ENCODE results near the gene GXYLT2.

GXYLT2 gene

GRCh38 chr3:72904163-72904562 lies 16.3 kb downstream of the GXYLT2 start:
- DNase-seq (ENCODE audit: low read depth): no peak
- H3K4me3 ChIP-seq (ENCODE audit: low read length): no peak overlapping the region
- TF ChIP-seq CTCF (conservative IDR thresholded peaks at IDR 0.05; ENCODE audit: low read length): no peak

DNA sequence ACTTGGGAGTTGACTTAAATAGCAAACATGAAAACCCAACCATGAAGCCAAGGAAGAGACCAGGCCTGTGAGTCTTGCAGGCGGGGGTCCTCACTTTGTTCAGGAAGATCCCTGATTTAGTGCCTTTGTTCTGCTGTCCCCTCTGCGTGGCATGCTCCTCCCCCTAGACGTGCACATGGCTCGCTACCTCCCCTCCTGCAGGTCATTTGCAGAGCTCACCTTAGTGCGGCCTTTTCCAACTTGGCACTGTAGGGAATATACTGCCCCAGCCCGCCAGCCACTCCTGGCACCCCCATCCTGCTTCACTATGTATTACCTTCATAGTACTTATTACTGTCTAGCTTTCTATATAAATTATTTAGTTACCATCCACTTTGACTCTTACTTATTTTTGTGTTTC lies 18.3 kb downstream of the GXYLT2 start:
- no peak overlapping the region for H3K4me3 ChIP-seq (ENCODE audit: low read length)
- no peak for TF ChIP-seq CTCF (conservative IDR thresholded peaks at IDR 0.05; ENCODE audit: low read length)
- DNase-seq (ENCODE audit: low read depth): no peak

- DNase-seq (ENCODE audit: low read depth): peak; percentile 98
- no peak overlapping the region for H3K4me3 ChIP-seq (ENCODE audit: low read length)
- no peak for TF ChIP-seq CTCF (conservative IDR thresholded peaks at IDR 0.05; ENCODE audit: low read length)
These were observed 19.4 kb downstream of the GXYLT2 start for GRCh38 chr3:72907131-72907711.

DNA sequence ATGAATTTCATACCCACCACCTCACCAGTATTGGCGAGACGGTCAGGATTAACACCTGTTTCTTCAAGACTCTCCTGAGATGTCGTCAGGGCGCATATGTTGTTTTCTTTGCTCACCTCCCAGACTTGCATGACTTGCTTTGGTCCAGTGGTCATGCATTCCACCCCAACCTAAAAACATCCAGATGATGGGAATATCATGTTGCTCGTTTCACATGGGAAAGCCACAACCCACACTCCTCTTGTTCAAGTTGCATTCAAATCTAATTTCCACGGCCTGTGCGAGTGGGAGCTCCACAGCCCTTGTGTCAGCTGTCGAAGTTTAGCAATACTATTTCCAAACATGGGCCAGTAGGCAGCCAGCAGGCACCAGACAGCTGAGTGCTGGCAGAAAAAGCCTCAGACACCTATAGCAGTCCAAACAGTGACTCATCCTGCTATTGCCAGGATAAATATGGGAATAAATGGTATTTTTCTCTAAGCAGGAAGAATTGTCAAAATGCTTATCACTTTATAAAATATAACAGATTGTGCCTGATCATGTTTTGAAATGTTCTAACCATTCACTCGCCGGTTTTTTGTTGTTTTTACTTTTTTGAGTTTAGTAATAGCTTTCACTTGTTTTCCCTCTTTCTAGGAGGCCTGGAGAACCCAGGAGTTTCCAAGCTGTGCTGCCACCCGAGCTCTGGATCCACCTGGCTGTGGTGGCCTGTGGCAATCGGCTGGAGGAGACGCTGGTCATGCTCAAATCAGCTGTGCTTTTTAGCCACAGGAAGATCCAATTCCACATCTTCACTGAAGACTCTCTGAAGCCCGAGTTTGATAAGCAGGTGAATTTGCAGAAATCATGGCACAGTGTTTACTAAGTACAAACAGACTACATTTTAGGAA lies 20.1 kb downstream of the GXYLT2 start:
- peak overlapping the region; percentile 11; the same call in 1 of the 2 replicates for H3K4me3 ChIP-seq (ENCODE audit: low read length)
- peak; percentile 99 for DNase-seq (ENCODE audit: low read depth)
- TF ChIP-seq CTCF (conservative IDR thresholded peaks at IDR 0.05; ENCODE audit: low read length): no peak

- H3K4me3 ChIP-seq (ENCODE audit: low read length): no peak overlapping the region
- no peak for DNase-seq (ENCODE audit: low read depth)
- no peak for TF ChIP-seq CTCF (conservative IDR thresholded peaks at IDR 0.05; ENCODE audit: low read length)
These were observed 21.7 kb downstream of the GXYLT2 start for GRCh38 chr3:72909591-72909990.

GRCh38 chr3:72912532-72912931 lies 24.7 kb downstream of the GXYLT2 start:
- no peak overlapping the region for H3K4me3 ChIP-seq (ENCODE audit: low read length)
- no peak for TF ChIP-seq CTCF (conservative IDR thresholded peaks at IDR 0.05; ENCODE audit: low read length)
- peak; percentile 16 for DNase-seq (ENCODE audit: low read depth)

GRCh38 chr3:72914383-72914782 lies 26.5 kb downstream of the GXYLT2 start:
- no peak for DNase-seq (ENCODE audit: low read depth)
- TF ChIP-seq CTCF (conservative IDR thresholded peaks at IDR 0.05; ENCODE audit: low read length): no peak

More at GRCh38 chr3:72914383-72914782, 26.5 kb downstream of the GXYLT2 start:
- H3K4me3 ChIP-seq (ENCODE audit: low read length): no peak overlapping the region

Measured in AG10803 (cell line).